ENCODE measurements around the gene ADAMTS19.
A peak's percentile ranks its signal among the peaks of the same experiment; 100 is the strongest.

The ADAMTS19 gene

DNA sequence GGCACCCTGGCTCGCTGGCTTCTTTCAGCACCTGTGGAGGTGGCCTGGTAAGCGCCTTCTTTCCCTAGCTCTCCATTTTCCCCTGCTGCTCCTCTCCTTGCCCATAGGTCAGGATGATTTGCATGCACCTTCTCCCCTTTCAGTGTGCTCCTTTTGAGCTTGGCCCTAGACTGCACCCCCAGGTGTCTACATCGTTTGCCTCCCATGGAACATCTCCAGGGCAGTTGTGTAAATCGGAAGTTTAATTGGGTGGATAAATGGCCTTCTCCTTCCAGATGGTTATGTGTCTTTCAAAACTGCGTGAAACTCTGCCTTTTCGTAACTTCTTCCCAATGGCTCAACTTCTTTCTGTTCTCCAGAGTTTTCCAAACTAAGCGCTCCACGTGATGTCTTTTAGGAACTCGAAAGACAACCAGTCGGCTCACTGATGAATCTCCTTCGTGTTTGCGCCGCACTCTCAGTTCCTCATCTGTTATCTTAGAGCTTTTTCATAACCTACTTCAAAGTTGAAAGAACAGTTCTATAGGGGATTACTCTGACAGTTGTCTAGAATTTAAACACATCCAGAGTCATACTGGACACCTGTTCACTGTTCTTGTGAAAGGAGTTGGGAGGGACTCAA lies 1.7 kb downstream of the ADAMTS19 start:
- peaks cover 27% of the 10 kb centered on the region for H3K4me1 ChIP-seq
- no peaks in the 10 kb centered on the region for H3K27me3 ChIP-seq
- peaks cover 36% of the 10 kb centered on the region for H3K36me3 ChIP-seq
- peak overlapping the region; percentile 99 for H3K4me3 ChIP-seq (ENCODE audit: low read depth, low read length)
- H3K9me3 ChIP-seq = no peaks in the 10 kb centered on the region
- TF ChIP-seq CTCF (IDR thresholded peaks at IDR 0.05; ENCODE audit: low read depth, low read length) = no peak
- DNase-seq = no peak

GRCh38 chr5:129465776-129466344 lies 5.8 kb downstream of the ADAMTS19 start:
- no peak for TF ChIP-seq CTCF (IDR thresholded peaks at IDR 0.05; ENCODE audit: low read depth, low read length)
- no peak for DNase-seq
- Histone ChIP-seq H3K27me3 (no peaks in the 10 kb centered on the region), H3K36me3 (peaks cover 62% of the 10 kb centered on the region), H3K4me1 (peaks cover 29% of the 10 kb centered on the region), H3K4me3 (ENCODE audit: low read depth, low read length) (peak overlapping the region; percentile 21), H3K9me3 (no peaks in the 10 kb centered on the region)

DNA sequence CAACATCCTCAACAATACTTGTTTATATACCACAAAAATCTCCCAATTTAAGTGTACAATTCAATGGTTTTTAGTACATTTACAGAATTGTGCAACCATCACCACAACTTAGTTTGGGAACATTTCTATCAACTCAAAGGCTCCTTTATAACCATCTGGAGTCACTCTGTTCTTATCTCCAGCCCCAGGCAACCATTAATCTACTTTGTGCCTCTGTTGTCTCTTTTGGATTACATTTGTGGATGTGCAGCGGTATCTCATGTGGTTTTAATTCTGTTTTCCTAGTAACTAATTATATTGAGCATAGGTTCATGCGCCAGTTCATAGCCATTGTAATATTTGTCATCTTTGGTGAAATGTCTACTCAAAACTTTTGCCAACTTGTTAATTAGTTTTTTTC lies 14.4 kb downstream of the ADAMTS19 start:
- H3K36me3 ChIP-seq = peaks cover 39% of the 10 kb centered on the region
- no peaks in the 10 kb centered on the region for H3K9me3 ChIP-seq
- H3K4me3 ChIP-seq (ENCODE audit: low read depth, low read length) = peak overlapping the region; percentile 20; the same call in 1 of the 2 replicates
- H3K27me3 ChIP-seq = no peaks in the 10 kb centered on the region
- TF ChIP-seq CTCF (IDR thresholded peaks at IDR 0.05; ENCODE audit: low read depth, low read length) = no peak
- peaks cover 55% of the 10 kb centered on the region for H3K4me1 ChIP-seq
- peak; percentile 76 for DNase-seq

GRCh38 chr5:129476751-129477150 lies 16.7 kb downstream of the ADAMTS19 start:
- peaks cover 57% of the 10 kb centered on the region for H3K36me3 ChIP-seq
- TF ChIP-seq CTCF (IDR thresholded peaks at IDR 0.05; ENCODE audit: low read depth, low read length) = no peak
- no peak for DNase-seq
- H3K27me3 ChIP-seq = no peaks in the 10 kb centered on the region
- no peaks in the 10 kb centered on the region for H3K9me3 ChIP-seq
- H3K4me1 ChIP-seq = peaks cover 44% of the 10 kb centered on the region
- no peak overlapping the region for H3K4me3 ChIP-seq (ENCODE audit: low read depth, low read length)

GRCh38 chr5:129477532-129477931 lies 17.4 kb downstream of the ADAMTS19 start:
- Histone ChIP-seq H3K27me3 (no peaks in the 10 kb centered on the region), H3K9me3 (no peaks in the 10 kb centered on the region), H3K36me3 (peaks cover 59% of the 10 kb centered on the region), H3K4me1 (peaks cover 38% of the 10 kb centered on the region), H3K4me3 (ENCODE audit: low read depth, low read length) (no peak overlapping the region)
- TF ChIP-seq CTCF (IDR thresholded peaks at IDR 0.05; ENCODE audit: low read depth, low read length) = no peak
- no peak for DNase-seq

- H3K36me3 ChIP-seq = peaks cover 81% of the 10 kb centered on the region
- no peaks in the 10 kb centered on the region for H3K9me3 ChIP-seq
- DNase-seq = no peak
- peaks cover 34% of the 10 kb centered on the region for H3K4me1 ChIP-seq
- H3K4me3 ChIP-seq (ENCODE audit: low read depth, low read length) = no peak overlapping the region
- no peak for TF ChIP-seq CTCF (IDR thresholded peaks at IDR 0.05; ENCODE audit: low read depth, low read length)
- H3K27me3 ChIP-seq = no peaks in the 10 kb centered on the region
Observed at GRCh38 chr5:129481161-129481560, 21.1 kb downstream of the ADAMTS19 start.

Data from BE2C (cell line).